NCI-H460 (cell line): ENCODE data around the gene KCNT1. TPM values are rescaled to one million over a fixed set of nuclear protein-coding genes. Genes with fewer than 3 reads are reported as not detected.

Experiments
- DNase-seq: peaks from one replicate; pipeline ENCODE4 v3.0.0-alpha.2; 2016; ENCODE audit warnings: low read depth; ENCODE audit errors: extremely low read depth
- total RNA-seq: library from RNA; depleted of rRNA; stranded (reverse); fragments of >200 nt; shearing (Covaris generic); gene quantifications from 2 replicates; pipeline ENCODE4 v1.2.3, GENCODE V29; 2014

KCNT1 gene
- total RNA-seq, 1 experiment from 2014 or later, result not detected

DNA sequence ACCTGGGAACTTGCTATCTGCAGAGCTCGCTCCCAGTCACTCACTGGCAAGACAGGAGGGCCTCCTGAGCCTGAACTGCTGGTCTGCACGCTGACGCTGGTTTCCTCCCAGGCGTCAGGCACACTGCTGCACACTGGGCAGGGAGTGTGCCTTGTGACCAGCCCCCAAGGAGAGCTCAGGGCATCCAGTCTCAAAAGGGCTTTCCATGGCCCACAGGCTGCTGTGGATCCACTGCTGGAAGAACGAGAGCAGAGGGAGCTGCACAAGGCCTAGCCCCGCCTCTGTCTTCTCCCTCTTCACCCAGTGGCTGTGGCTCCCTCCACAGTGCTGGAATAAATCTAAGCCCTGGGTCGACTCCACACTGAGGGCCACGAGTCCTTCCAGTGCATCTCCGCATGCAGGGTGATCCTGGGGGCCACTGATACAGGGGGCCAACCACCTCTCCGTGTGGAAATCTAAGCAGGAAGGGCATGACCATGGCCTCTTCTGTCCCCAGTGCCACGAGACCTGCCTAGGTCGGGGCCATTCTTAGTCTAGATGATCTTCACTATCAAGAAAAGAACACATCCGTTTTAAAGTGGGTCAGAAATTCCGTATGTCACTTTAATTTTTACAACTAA, 111.8 kb downstream of the KCNT1 start:
- no peak for DNase-seq

GRCh38 chr9:135814421-135815095, 112.6 kb downstream of the KCNT1 start:
- no peak for DNase-seq

- no peak for DNase-seq
Measured at GRCh38 chr9:135815413-135815812, 113.4 kb downstream of the KCNT1 start.

DNA sequence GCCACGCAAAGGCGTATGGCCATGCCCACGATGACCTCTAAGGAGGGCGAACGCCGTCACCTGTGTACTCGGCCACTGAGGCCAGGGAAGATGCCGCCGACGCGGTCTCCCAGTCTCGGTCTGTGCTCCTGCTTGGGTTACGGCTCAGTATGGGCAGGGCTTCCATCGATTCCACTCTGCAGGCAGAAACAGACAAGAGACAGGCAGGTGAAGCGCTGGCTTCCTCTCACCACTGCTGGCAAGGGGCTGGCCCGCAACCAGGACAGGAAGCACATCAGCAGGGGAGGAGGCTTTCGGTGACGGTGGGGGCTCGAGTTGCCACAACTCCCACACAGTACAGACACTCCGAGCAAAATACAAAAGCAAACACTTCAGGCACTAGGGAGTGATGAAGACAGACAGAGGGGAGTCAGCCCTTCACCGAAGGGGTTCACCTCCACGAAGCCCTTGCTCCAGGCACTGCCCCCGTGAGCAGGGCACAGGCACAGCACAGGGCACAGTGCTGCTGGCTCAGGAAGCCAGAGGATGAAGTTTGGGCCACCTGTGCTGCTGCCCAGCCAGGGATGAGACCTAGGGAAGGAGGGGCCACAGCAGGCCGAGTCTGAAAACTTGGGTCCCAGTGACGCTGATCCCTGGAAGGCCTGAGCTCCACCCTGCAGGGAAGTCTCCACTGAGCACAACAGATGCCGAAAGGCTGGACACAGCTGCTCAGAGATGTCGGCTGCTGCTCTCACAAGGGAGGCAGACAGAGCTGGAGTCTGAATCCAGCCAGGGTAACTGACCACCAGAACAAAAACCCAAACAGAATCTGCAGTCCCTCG, 114.1 kb downstream of the KCNT1 start:
- DNase-seq, result no peak

- no peak for DNase-seq
Measured at GRCh38 chr9:135816651-135816970, 114.6 kb downstream of the KCNT1 start.

DNA sequence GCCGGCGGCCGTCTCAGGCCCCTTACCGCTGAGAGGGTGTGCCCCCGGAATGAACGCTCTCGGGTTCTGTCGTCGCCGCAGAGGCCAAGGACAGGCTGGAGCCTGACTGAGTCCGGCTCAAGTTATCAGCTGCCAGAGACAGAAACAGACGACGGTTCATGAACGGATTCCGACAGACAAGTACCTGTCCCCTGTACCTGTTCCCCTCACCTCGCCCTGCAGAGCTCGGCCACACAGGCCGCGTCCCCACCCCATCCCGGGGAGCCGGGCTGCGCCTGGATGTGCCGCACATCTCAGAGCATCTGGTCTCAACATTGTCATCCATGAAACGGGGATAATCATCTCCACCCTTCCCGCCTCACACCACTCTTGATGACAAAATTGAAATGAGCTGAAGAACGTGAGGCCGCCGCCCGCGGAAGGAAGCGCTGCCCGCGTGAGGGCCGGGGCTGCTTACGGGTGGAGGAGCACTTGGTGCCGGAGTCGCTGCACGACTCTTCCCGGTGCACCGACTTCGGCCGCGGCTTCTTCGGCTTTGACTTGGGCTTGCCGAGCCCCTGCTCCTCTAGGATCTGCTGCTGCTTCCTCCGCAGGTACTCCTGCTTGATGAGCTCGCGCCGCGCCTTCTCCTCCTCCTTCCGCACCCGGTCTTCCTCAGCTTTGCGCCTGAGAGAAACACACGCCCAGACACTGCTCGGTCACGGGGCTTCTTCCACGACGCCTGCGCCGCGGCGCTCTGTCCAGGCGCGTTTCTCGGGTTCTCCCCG, 116.1 kb downstream of the KCNT1 start:
- DNase-seq, result no peak

- no peak for DNase-seq
Measured at GRCh38 chr9:135818718-135819475, 116.9 kb downstream of the KCNT1 start.

GRCh38 chr9:135819905-135820304, 117.9 kb downstream of the KCNT1 start:
- DNase-seq, result no peak

DNA sequence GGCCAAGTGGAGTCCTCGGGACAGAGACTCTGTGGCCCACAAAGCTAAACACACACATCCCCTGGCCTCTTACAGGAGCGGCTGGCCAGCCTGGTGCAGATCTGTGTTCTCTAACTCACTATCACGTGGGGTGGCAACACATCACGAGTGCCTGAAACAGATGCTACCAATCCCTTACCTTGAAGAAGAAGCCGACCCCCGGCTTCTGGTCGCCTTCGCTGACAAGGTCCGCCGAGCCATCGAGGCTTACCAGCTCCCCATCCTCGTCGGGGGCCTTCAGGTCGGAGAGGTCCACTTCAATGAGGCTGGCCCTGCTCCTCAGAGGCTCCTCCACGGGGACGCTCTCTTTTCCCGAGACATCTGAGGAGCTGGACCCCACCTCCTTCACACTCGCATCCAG, 118.7 kb downstream of the KCNT1 start:
- no peak for DNase-seq

GRCh38 chr9:135821116-135821515, 119.1 kb downstream of the KCNT1 start:
- DNase-seq, result no peak

GRCh38 chr9:135821733-135822373, 119.9 kb downstream of the KCNT1 start:
- DNase-seq, result no peak

GRCh38 chr9:135822374-135822755, 120.4 kb downstream of the KCNT1 start:
- DNase-seq, result no peak

DNA sequence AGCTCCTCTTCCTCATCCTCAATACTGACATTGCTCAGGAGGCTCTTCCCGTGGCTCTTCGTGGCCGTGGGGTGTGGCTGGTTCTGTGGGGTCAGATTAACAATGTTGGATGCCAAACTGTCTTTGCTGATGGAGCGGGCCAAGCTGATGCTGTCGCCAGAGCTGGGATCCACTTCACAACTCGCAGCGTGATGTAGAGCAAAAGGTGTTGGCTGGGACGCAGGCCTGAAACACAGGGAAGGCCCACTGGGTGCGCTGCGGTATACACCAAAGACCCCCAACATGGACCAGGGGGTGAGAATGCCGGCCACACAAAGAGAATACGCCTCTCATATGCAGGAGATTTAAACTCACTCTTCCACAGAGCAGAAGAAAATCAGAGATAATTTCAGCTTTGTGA, 121.1 kb downstream of the KCNT1 start:
- no peak for DNase-seq

DNA sequence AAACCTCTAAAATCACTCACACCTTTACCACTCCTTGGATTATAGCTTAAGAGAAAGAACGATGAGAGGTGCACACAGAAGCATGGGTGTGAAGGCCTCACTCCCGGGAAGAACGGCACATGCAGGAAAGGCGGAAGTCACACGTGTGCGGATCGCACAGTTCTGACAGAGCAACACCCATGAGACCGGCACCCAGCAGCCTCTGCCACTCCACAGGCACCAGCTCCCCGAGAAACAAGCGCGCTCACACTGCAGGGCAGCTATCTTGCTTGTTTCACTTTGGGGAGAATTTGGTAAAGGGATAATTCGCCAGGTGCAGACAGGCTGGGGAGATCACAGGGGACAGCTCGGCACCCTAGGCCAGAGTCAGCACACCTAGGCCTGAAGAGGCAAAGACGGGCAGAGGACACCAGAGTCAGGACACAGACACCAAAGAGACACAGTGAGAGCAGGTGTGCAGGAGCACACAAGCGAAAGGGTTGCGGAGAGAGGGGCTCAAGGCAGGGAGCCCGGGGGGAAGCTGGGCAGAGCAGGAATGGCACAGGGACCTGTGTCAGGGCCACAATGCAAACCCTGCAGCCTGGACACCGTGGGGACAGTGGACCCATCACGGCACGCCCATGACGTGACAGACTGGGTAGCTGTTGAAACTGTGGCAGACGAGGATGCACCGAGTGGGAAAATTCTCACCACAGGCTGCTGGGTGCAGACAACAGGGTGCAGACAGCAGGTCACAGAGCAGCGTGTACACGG, 123.6 kb downstream of the KCNT1 start:
- DNase-seq, result no peak

- DNase-seq, result no peak
Measured at GRCh38 chr9:135826188-135826545, 124.2 kb downstream of the KCNT1 start.

- no peak for DNase-seq
Measured at GRCh38 chr9:135827301-135827700, 125.3 kb downstream of the KCNT1 start.

- DNase-seq, result no peak
Measured at GRCh38 chr9:135827866-135828580, 126.0 kb downstream of the KCNT1 start.

GRCh38 chr9:135828656-135829055, 126.7 kb downstream of the KCNT1 start:
- DNase-seq, result no peak

- DNase-seq, result no peak
Measured at GRCh38 chr9:135830496-135830895, 128.5 kb downstream of the KCNT1 start.
